ENCODE measurements around the gene GALNT16. TPM values are rescaled to one million over a fixed set of nuclear protein-coding genes. Genes with fewer than 3 reads are reported as not detected.

The GALNT16 gene
- polyA plus RNA-seq, 1 donor (not counting 4 experiments of a cell fraction or from before 2014, with no cell fraction given): not detected

- Histone ChIP-seq H3K9me1 (ENCODE audit: control insufficient read depth, extremely low read depth, insufficient read depth, low read length) (no peaks in the 10 kb centered on the region), H3K9ac (ENCODE audit: control insufficient read depth, extremely low read depth, insufficient read depth, low read length) (no peak overlapping the region), H3K79me2 (ENCODE audit: control insufficient read depth, insufficient read depth, low read length) (peaks cover 77% of the 10 kb centered on the region), H3K4me3 (ENCODE audit: control insufficient read depth in 2 of 3, extremely low read depth in 1 of 3, insufficient read depth in 2 of 3, low read depth in 1 of 3, low read length in 3 of 3) (no peak overlapping the region), H2AFZ (ENCODE audit: control insufficient read depth, low read length) (no peak overlapping the region), H3K27ac (ENCODE audit: control insufficient read depth, insufficient read depth, low read length) (no peak overlapping the region), H3K36me3 (ENCODE audit: control insufficient read depth in 2 of 2, extremely low read depth in 1 of 2, insufficient read depth in 2 of 2, low read length in 2 of 2) (no peaks in the 10 kb centered on the region), H3K4me2 (ENCODE audit: control insufficient read depth, extremely low read depth, insufficient read depth, low read depth, low read length) (no peak overlapping the region), H3K27me3 (ENCODE audit: control insufficient read depth, extremely low read depth, insufficient read depth, low read length) (no peaks in the 10 kb centered on the region), H3K9me3 (ENCODE audit: control insufficient read depth, low read depth, low read length) (no peaks in the 10 kb centered on the region), H4K20me1 (ENCODE audit: control insufficient read depth, extremely low read depth, insufficient read depth, low read length) (peaks cover 2% of the 10 kb centered on the region), H3K4me1 (ENCODE audit: control insufficient read depth, extremely low read depth, insufficient read depth, low read length) (peaks cover 4% of the 10 kb centered on the region)
- TF ChIP-seq EZH2 (IDR thresholded peaks at IDR 0.05; ENCODE audit: low read length): no peak
- TF ChIP-seq, protein P1, sequence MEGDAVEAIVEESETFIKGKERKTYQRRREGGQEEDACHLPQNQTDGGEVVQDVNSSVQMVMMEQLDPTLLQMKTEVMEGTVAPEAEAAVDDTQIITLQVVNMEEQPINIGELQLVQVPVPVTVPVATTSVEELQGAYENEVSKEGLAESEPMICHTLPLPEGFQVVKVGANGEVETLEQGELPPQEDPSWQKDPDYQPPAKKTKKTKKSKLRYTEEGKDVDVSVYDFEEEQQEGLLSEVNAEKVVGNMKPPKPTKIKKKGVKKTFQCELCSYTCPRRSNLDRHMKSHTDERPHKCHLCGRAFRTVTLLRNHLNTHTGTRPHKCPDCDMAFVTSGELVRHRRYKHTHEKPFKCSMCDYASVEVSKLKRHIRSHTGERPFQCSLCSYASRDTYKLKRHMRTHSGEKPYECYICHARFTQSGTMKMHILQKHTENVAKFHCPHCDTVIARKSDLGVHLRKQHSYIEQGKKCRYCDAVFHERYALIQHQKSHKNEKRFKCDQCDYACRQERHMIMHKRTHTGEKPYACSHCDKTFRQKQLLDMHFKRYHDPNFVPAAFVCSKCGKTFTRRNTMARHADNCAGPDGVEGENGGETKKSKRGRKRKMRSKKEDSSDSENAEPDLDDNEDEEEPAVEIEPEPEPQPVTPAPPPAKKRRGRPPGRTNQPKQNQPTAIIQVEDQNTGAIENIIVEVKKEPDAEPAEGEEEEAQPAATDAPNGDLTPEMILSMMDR (optimal IDR thresholded peaks at IDR 0.05 in 1 of 3, IDR thresholded peaks at IDR 0.05 in 1 of 3, conservative IDR thresholded peaks at IDR 0.05 in 1 of 3; ENCODE audit: extremely low read depth in 1 of 3, insufficient read depth in 2 of 3, low read length in 3 of 3): no peak
- FAIRE-seq: no peak
- dilution Hi-C loops (cut with MboI; ENCODE audit: extremely low pct_ligation_motif_present, low sequenced_read_pairs): no loop called here
- no peak for DNase-seq (ENCODE audit: low read depth, low spot score)
Measured at GRCh38 chr14:69405762-69406161, 145.8 kb downstream of the GALNT16 start.

Other genes starting within 250 kb of the GALNT16 start
- 29.5 to 41.3 TPM (median 34.7 TPM) in 3 replicates for gene DCAF5, start 107.0 kb upstream of the GALNT16 start, polyA plus RNA-seq
- gene EXD2, start 68.7 kb upstream of the GALNT16 start, polyA plus RNA-seq: 19.9 to 23.9 TPM (median 22.7 TPM) in 3 replicates
- 124 to 256 TPM (median 159 TPM) in 3 replicates for gene ERH, start 138.1 kb downstream of the GALNT16 start, polyA plus RNA-seq
- 58.8 to 75.2 TPM (median 70.3 TPM) in 3 replicates for gene SLC39A9, start 138.5 kb downstream of the GALNT16 start, polyA plus RNA-seq
- gene PLEKHD1, start 224.6 kb downstream of the GALNT16 start, polyA plus RNA-seq: 0.01 TPM in 2 of 3 replicates, not detected in the other